Measurements from ENCODE around the gene BEST4.
"Not testable (repeated sequence)": the region's sequence is repeated elsewhere in the genome, so short reads cannot be mapped to it uniquely, and the experiment has no call there.

The BEST4 gene

GRCh38 chr1:44788120-44788860 lies at the start of gene BEST4:
BEST4 (minus strand) TSS chr1:44788170; CDS start chr1:44787705, 465 bp downstream.
- no peak for DNase-seq

GRCh38 chr1:44835738-44836675 lies 48.0 kb upstream of the BEST4 start:
- DNase-seq = no peak

- DNase-seq = no peak
These were observed 46.4 kb upstream of the BEST4 start for GRCh38 chr1:44834328-44834727.

- DNase-seq = no peak
These were observed 44.2 kb upstream of the BEST4 start for GRCh38 chr1:44832056-44832705.

- no peak for DNase-seq
These were observed 43.5 kb upstream of the BEST4 start for GRCh38 chr1:44831516-44831915.

GRCh38 chr1:44830900-44831304 lies 42.9 kb upstream of the BEST4 start:
- DNase-seq = no peak

- DNase-seq = no peak
These were observed 41.8 kb upstream of the BEST4 start for GRCh38 chr1:44829506-44830384.

GRCh38 chr1:44828841-44829440 lies 41.0 kb upstream of the BEST4 start:
- DNase-seq = no peak

- DNase-seq = no peak
These were observed 40.2 kb upstream of the BEST4 start for GRCh38 chr1:44828003-44828651.

GRCh38 chr1:44827197-44828002 lies 39.4 kb upstream of the BEST4 start:
- DNase-seq = no peak

GRCh38 chr1:44826375-44827196 lies 38.6 kb upstream of the BEST4 start:
- DNase-seq = no peak

GRCh38 chr1:44824392-44824791 lies 36.4 kb upstream of the BEST4 start:
- not testable (repeated sequence) for DNase-seq

- DNase-seq = no peak
These were observed 35.0 kb upstream of the BEST4 start for GRCh38 chr1:44822981-44823451.

GRCh38 chr1:44822131-44822701 lies 34.2 kb upstream of the BEST4 start:
- no peak for DNase-seq

- no peak for DNase-seq
These were observed 33.3 kb upstream of the BEST4 start for GRCh38 chr1:44821240-44821715.

GRCh38 chr1:44820328-44821239 lies 32.6 kb upstream of the BEST4 start:
- DNase-seq = no peak

- no peak for DNase-seq
These were observed 31.8 kb upstream of the BEST4 start for GRCh38 chr1:44819608-44820327.
